Measurements from ENCODE around the gene ADO. TPM values are rescaled to one million over a fixed set of nuclear protein-coding genes. Genes with fewer than 3 reads are reported as not detected.

The ADO gene
- total and polyA plus RNA-seq, 2 of the 13 experiments (the other 11 are each of a cell fraction or from before 2014, with no cell fraction given): 8.9 to 15.9 TPM

DNA sequence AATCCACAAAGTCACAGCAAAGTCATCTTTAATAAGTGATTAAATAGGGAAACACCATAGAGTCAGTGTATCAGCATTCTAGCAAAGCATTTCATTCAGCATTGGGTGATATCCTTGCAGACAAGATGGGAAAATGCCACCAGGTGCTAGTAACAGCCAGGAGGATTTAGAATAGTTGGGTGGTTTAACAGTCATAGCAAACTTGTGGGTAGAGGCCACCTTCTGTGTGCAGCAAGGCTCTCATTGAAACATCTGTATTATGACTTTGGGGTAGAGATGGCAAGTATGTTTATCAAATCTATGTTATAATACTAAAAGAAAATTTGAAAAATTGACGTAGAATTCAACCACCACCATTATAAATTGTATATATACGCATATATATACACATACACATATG, 26.4 kb upstream of the ADO start:
- H4K20me1 ChIP-seq (ENCODE audit: insufficient read depth, low read length): no peaks in the 10 kb centered on the region
- H3K9me3 ChIP-seq (ENCODE audit: low read length): no peaks in the 10 kb centered on the region
- no peaks in the 10 kb centered on the region; the same call in 1 of the 2 replicates for H3K4me1 ChIP-seq (ENCODE audit: insufficient read depth, low read length)
- no peak for FAIRE-seq
- no peaks in the 10 kb centered on the region for H3K27me3 ChIP-seq (ENCODE audit: control insufficient read depth in 1 of 2, insufficient read depth in 2 of 2, low read length in 2 of 2)
- H2AFZ ChIP-seq (ENCODE audit: low read length): no peak overlapping the region
- H3K9ac ChIP-seq (ENCODE audit: insufficient read depth, low read depth, low read length): no peak overlapping the region
- no peak overlapping the region for H3K4me2 ChIP-seq (ENCODE audit: low read depth, low read length)
- no peaks in the 10 kb centered on the region for H3K79me2 ChIP-seq (ENCODE audit: insufficient read depth, low read length)
- intact Hi-C loops (cut with micrococcal nuclease; ENCODE audit: unreplicated experiment): no loop called here
- no peak overlapping the region for H3K27ac ChIP-seq (ENCODE audit: extremely low read length, insufficient read depth, low read length)
- DNase-seq (ENCODE audit: low spot score): no peak
- ChIA-PET CTCF (ENCODE audit: low intra/inter-chr PET ratio, low total read pairs) (no interaction called here), POLR2A (no interaction called here)
- TF ChIP-seq ZNF678 (CRISPR knock-in tag; IDR thresholded peaks at IDR 0.05): no peak
- no peak for TF ChIP-seq U2AF2 (IDR thresholded peaks at IDR 0.05; ENCODE audit: low read depth, low read length)
- no peak for TF ChIP-seq ZNF878 (CRISPR knock-in tag; IDR thresholded peaks at IDR 0.05)
- TF ChIP-seq, protein P1, sequence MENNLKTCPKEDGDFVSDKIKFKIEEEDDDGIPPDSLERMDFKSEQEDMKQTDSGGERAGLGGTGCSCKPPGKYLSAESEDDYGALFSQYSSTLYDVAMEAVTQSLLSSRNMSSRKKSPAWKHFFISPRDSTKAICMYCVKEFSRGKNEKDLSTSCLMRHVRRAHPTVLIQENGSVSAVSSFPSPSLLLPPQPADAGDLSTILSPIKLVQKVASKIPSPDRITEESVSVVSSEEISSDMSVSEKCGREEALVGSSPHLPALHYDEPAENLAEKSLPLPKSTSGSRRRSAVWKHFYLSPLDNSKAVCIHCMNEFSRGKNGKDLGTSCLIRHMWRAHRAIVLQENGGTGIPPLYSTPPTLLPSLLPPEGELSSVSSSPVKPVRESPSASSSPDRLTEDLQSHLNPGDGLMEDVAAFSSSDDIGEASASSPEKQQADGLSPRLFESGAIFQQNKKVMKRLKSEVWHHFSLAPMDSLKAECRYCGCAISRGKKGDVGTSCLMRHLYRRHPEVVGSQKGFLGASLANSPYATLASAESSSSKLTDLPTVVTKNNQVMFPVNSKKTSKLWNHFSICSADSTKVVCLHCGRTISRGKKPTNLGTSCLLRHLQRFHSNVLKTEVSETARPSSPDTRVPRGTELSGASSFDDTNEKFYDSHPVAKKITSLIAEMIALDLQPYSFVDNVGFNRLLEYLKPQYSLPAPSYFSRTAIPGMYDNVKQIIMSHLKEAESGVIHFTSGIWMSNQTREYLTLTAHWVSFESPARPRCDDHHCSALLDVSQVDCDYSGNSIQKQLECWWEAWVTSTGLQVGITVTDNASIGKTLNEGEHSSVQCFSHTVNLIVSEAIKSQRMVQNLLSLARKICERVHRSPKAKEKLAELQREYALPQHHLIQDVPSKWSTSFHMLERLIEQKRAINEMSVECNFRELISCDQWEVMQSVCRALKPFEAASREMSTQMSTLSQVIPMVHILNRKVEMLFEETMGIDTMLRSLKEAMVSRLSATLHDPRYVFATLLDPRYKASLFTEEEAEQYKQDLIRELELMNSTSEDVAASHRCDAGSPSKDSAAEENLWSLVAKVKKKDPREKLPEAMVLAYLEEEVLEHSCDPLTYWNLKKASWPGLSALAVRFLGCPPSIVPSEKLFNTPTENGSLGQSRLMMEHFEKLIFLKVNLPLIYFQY (CRISPR knock-in tag; IDR thresholded peaks at IDR 0.05; ENCODE audit: borderline replicate concordance): no peak
- no peak for TF ChIP-seq HMGA1 (CRISPR knock-in tag; conservative IDR thresholded peaks at IDR 0.05)
- no peak for TF ChIP-seq RBM39 (IDR thresholded peaks at IDR 0.05; ENCODE audit: low read depth, low read length, poor library complexity, severe bottlenecking)
- TF ChIP-seq TAF15 (IDR thresholded peaks at IDR 0.05; ENCODE audit: low read depth, low read length, poor library complexity, severe bottlenecking): no peak
- TF ChIP-seq, protein P2, sequence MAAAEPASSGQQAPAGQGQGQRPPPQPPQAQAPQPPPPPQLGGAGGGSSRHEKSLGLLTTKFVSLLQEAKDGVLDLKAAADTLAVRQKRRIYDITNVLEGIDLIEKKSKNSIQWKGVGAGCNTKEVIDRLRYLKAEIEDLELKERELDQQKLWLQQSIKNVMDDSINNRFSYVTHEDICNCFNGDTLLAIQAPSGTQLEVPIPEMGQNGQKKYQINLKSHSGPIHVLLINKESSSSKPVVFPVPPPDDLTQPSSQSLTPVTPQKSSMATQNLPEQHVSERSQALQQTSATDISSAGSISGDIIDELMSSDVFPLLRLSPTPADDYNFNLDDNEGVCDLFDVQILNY (CRISPR knock-in tag; conservative IDR thresholded peaks at IDR 0.05): no peak
- no peak for TF ChIP-seq FOXO1 (CRISPR knock-in tag; IDR thresholded peaks at IDR 0.05)
- WGBS (ENCODE audit: low lambda C conversion rate): 0% methylated on average over 2 of the region's 2 CpGs
- no peak for ATAC-seq
- no peaks in the 10 kb centered on the region for H3K36me3 ChIP-seq (replicated peaks in 1 of 2; ENCODE audit: control insufficient read depth in 1 of 2, insufficient read depth in 2 of 2, low read length in 2 of 2)
- H3K4me3 ChIP-seq (replicated peaks in 1 of 3; ENCODE audit: insufficient read depth in 1 of 3, low read depth in 2 of 3, low read length in 3 of 3): no peak overlapping the region
- in situ Hi-C loops (cut with HindIII; ENCODE audit: extremely low pct_ligation_motif_present, low pct_unique_long_range_greater_than_20kb): no loop called here
- BruUV-seq (replicated peaks): no TSS peak
